HG02970 (cell line): ENCODE data around the gene FBRS.
"Not testable (repeated sequence)": the region's sequence is repeated elsewhere in the genome, so short reads cannot be mapped to it uniquely, and the experiment has no call there.

Source experiments
- ATAC-seq: cut with Tn5 transposase; IDR thresholded peaks from one replicate; pipeline ENCODE4 v1.9.1; 2021; ENCODE audit warnings: mild to moderate bottlenecking, moderate library complexity, moderate number of reproducible peaks; ENCODE audit not compliant: unreplicated experiment, low FRiP score

FBRS gene

GRCh38 chr16:30697264-30698138 lies 39.3 kb downstream of the FBRS start:
- peak; percentile 85 for ATAC-seq

DNA sequence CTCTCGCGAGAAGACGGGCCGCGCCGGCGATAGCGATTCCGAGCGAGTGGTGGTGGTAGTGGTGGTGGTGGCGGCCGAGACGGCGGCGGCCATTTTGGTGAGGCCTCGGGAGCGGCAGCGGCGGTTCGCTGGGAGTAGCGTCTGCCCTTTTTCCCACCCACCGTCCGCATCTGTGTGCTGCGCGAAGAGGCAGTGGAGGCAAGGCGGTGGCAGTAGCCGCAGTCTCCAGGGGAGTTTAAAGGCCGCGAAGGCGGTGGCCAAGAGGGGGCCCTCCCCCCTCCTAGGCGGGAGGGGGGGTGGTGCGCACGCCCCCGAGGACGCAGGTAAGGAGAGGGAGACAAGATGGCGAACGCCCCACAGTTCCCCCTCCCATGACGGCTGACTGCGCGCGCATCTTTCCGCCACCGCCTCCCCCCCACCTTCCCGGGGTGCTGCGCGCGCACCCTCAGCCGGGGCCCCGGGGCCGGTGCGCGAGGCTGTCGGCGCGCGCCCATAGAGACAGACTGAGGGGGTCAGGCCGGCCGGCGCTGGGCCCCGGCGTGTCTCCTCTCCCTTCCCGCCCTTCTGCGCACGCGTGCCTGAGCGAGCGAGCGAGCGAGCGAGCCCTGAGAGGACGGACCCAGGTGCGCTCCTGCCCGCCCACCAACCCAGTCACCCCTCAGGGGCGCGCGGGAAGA lies 40.0 kb downstream of the FBRS start:
- peak; percentile 82 for ATAC-seq

- peak; percentile 24 for ATAC-seq
These were observed 40.8 kb downstream of the FBRS start, which contains the start of gene SRCAP for GRCh38 chr16:30698816-30699614. Gene SRCAP, plus strand, starts transcription at chr16:30699171. Its CDS starts 1,654 bp downstream, at chr16:30700825.

DNA sequence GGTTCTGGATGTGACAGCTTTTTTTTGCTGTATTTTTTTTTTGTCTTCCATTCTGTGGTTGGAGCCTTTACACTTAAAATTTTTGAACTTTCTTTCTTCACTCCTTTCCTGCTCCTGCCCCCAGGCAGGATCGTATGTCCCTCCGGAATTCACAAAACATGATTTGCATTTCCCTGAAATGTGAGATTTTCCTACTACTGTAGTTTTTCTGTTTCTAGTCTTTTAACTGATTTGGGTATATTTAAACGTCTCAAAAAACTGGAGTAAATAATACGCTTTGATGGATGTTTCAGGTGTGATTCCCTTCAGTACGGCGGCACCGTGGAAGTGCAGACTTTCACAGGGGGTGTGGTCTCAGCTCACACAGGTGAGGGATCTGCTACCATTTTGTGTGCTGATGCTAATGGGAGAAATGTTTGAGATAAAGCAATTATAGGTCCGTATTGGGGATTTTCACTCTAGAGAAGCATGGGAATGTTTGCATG lies 41.4 kb downstream of the FBRS start:
- no peak for ATAC-seq

DNA sequence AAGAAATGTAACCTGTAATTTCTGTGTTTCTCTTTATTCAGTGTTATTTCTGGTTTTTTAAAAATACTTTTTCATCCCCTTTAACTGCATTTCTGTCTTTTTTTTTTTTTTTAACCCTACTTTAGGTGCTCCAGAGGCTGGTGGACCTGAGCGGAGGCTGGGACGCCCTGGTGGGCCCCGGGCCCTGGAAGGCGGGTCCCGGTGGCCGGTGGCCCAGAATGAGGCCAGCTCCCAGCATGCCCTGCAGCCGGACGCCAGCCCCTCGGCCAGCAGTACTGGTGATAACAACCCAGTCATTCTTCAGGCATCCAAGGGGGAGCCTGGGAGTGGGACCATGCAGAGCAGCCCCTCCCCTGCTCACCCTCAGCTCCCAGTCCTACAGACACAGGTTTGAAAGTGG lies 42.3 kb downstream of the FBRS start:
- ATAC-seq, result no peak

- no peak for ATAC-seq
These were observed 42.7 kb downstream of the FBRS start for GRCh38 chr16:30700971-30701370.

DNA sequence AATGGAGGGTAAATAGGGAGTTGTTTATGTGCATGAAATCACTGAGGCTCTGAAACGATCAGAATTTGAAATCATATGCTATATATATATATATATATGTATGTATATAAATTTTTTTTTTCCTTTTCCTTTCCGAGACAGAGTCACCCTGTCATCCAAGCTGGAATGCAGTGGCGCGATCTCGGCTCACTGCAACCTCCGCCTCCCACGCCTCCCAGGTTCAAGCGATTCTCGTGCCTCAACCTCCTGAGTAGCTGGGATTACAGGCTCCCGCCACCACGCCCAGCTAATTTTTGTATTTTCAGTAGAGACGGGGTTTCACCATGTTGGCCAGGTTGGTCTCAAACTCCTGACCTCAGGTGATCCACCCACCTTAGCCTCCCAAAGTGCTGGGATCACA lies 44.8 kb downstream of the FBRS start:
- not testable (repeated sequence) for ATAC-seq

- ATAC-seq, result no peak
These were observed 45.7 kb downstream of the FBRS start for GRCh38 chr16:30703971-30704370.

- ATAC-seq, result no peak
These were observed 47.8 kb downstream of the FBRS start for GRCh38 chr16:30706046-30706445.

GRCh38 chr16:30710971-30711370 lies 52.7 kb downstream of the FBRS start:
- no peak for ATAC-seq

DNA sequence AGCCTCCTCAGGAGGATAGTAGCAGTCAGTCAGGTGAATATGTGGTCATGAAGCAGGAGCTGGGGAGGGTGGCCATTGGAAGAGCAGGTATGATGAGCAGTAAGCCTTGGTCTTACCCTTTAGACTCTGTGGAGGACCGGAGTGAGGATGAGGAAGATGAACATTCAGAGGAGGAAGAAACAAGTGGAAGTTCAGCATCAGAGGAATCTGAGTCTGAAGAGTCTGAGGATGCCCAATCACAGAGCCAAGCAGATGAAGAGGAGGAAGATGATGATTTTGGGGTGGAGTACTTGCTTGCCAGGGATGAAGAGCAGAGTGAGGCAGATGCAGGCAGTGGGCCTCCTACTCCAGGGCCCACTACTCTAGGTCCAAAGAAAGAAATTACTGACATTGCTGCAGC lies 53.5 kb downstream of the FBRS start:
- no peak for ATAC-seq

DNA sequence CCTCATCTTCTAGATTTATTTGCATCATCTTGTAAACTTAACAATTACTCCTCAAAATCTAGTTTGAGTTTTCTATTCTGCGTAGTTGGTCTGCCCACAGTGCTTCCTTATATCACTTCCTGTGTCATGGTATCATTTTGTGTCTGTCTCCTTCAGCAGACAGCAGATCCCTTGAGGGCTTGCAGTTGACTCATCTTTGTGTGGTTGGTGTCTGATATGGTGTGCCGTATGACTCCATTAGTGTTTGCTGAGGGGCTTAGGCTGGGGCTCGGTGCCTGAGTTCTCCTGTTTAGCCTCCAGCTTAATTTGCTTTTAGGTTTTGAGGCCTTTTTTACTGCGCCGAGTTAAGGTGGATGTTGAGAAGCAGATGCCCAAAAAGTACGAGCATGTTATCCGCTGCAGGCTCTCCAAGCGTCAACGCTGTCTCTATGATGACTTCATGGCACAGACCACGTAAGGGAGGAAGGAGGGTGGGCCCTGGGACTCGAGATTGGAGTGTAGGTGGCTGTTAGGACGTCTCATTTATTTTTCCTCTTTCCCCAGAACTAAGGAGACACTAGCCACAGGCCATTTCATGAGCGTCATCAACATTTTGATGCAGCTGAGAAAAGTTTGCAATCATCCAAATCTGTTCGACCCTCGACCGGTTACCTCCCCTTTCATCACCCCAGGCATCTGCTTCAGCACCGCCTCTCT lies 57.7 kb downstream of the FBRS start:
- no peak for ATAC-seq

DNA sequence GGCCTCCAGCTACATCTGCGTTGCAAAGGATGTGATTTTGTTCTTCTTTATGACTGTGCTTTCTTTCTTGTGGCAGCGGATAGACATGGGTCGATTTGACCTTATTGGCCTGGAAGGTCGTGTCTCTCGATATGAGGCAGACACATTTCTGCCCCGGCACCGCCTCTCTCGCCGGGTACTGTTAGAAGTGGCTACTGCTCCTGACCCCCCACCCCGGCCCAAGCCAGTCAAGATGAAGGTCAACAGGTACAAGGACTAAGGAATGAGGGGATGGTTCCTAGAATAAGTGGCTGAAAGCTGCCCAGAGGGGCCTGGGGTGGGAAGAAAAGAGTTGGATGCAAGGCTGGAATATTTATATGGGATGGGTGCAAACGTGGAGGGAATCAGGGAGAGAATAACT lies 61.9 kb downstream of the FBRS start:
- no peak for ATAC-seq
